ENCODE data around the gene DDX19B.
A peak's percentile ranks its signal among the peaks of the same experiment; 100 is the strongest.
"Not testable (repeated sequence)": the region's sequence is repeated elsewhere in the genome, so short reads cannot be mapped to it uniquely, and the experiment has no call there.

DDX19B gene

GRCh38 chr16:70298988-70299938, at the start of gene DDX19B:
DDX19B (plus strand) TSS chr16:70299186; CDS start chr16:70299298, 112 bp downstream.
- DNase-seq, result peak; percentile 85

- not testable (repeated sequence) for DNase-seq
Observed at GRCh38 chr16:70249697-70250096, 49.3 kb upstream of the DDX19B start.

GRCh38 chr16:70250748-70251628, 48.0 kb upstream of the DDX19B start:
- DNase-seq, result peak; percentile 67

- DNase-seq, result peak; percentile 97
Observed at GRCh38 chr16:70251629-70252354, 47.2 kb upstream of the DDX19B start, which contains the start of gene EXOSC6. EXOSC6 (minus strand) TSS chr16:70251940; CDS start chr16:70251900, 40 bp downstream.

GRCh38 chr16:70252355-70252988, 46.5 kb upstream of the DDX19B start:
- peak; percentile 47 for DNase-seq

GRCh38 chr16:70253291-70254106, 45.5 kb upstream of the DDX19B start:
- DNase-seq, result peak; percentile 72

GRCh38 chr16:70254180-70254964, 44.6 kb upstream of the DDX19B start:
- no peak for DNase-seq

- no peak for DNase-seq
Observed at GRCh38 chr16:70254965-70255286, 44.1 kb upstream of the DDX19B start.

GRCh38 chr16:70255574-70255973, 43.4 kb upstream of the DDX19B start:
- no peak for DNase-seq

GRCh38 chr16:70257391-70257790, 41.6 kb upstream of the DDX19B start:
- DNase-seq, result no peak

- DNase-seq, result no peak
Observed at GRCh38 chr16:70258065-70258464, 40.9 kb upstream of the DDX19B start.

GRCh38 chr16:70258946-70259345, 40.0 kb upstream of the DDX19B start:
- no peak for DNase-seq

- not testable (repeated sequence) for DNase-seq
Observed at GRCh38 chr16:70259903-70260302, 39.1 kb upstream of the DDX19B start.

- DNase-seq, result peak; percentile 75
Observed at GRCh38 chr16:70267516-70267915, 31.5 kb upstream of the DDX19B start.

GRCh38 chr16:70267922-70268321, 31.1 kb upstream of the DDX19B start:
- DNase-seq, result not testable (repeated sequence)

- no peak for DNase-seq
Observed at GRCh38 chr16:70269471-70269870, 29.5 kb upstream of the DDX19B start.

GRCh38 chr16:70270176-70270575, 28.8 kb upstream of the DDX19B start:
- DNase-seq, result no peak

GRCh38 chr16:70271696-70272095, 27.3 kb upstream of the DDX19B start:
- no peak for DNase-seq

GRCh38 chr16:70276392-70276791, 22.6 kb upstream of the DDX19B start:
- no peak for DNase-seq

GRCh38 chr16:70287304-70287971, 11.5 kb upstream of the DDX19B start:
- not testable (repeated sequence) for DNase-seq
